Measurements from ENCODE around the gene ABCC1. TPM values are rescaled to one million over a fixed set of nuclear protein-coding genes. Genes with fewer than 3 reads are reported as not detected.

The ABCC1 gene
- total and polyA plus RNA-seq, 2 of the 4 experiments (the other 2 are of a cell fraction), result 39.4 to 66.0 TPM

GRCh38 chr16:16169615-16170014 is 220.2 kb downstream of the ABCC1 start:
- ATAC-seq (ENCODE audit: low read depth) (no peak), DNase-seq (no peak)
- Histone ChIP-seq H3K4me1 (ENCODE audit: control insufficient read depth, insufficient read depth, low read length) (no peaks in the 10 kb centered on the region), H2AFZ (replicated peaks; ENCODE audit: low read length, poor library complexity) (no peak overlapping the region), H3K9me3 (ENCODE audit: control insufficient read depth, insufficient read depth, low read length) (no peaks in the 10 kb centered on the region), H3K9me1 (ENCODE audit: insufficient read depth, low read length) (peaks cover 2% of the 10 kb centered on the region; the same call in 1 of the 2 replicates), H3K4me3 (ENCODE audit: insufficient read depth, low read depth, low read length) (no peak overlapping the region), H3K9ac (ENCODE audit: low read depth, low read length) (no peak overlapping the region), H3K36me3 (ENCODE audit: control insufficient read depth, insufficient read depth, low read length) (peaks cover 2% of the 10 kb centered on the region; the same call in 1 of the 2 replicates), H4K91ac (ENCODE audit: insufficient read depth, low read depth, low read length) (no peak overlapping the region), H3K18ac (ENCODE audit: low read depth, low read length) (no peak overlapping the region), H3K14ac (replicated peaks; ENCODE audit: low read depth, low read length) (no peak overlapping the region), H3K23ac (ENCODE audit: low read depth, low read length) (no peak overlapping the region), H2AK9ac (replicated peaks; ENCODE audit: low read depth, low read length, poor library complexity) (no peak overlapping the region), H4K5ac (ENCODE audit: low read depth, low read length) (no peak overlapping the region), H3K27ac (ENCODE audit: insufficient read depth, low read length) (no peak overlapping the region), H3K4ac (ENCODE audit: low read depth, low read length) (no peak overlapping the region), H3K79me1 (ENCODE audit: low read depth in 1 of 2, low read length in 2 of 2) (no peaks in the 10 kb centered on the region), H3K27me3 (ENCODE audit: control insufficient read depth, insufficient read depth, low read length) (no peaks in the 10 kb centered on the region), H2AK5ac (ENCODE audit: low read depth, low read length) (no peak overlapping the region), H2BK15ac (ENCODE audit: low read depth, low read length) (no peak overlapping the region), H4K8ac (ENCODE audit: low read depth in 2 of 2, low read length in 2 of 2) (no peak overlapping the region), H4K20me1 (ENCODE audit: insufficient read depth, low read length) (no peaks in the 10 kb centered on the region), H3K56ac (ENCODE audit: extremely low read depth, insufficient read depth, low read length) (no peak overlapping the region), H2BK20ac (ENCODE audit: low read depth, low read length) (no peak overlapping the region), H2BK120ac (ENCODE audit: low read depth, low read length) (no peak overlapping the region), H2BK5ac (ENCODE audit: low read depth, low read length, poor library complexity, severe bottlenecking) (no peak overlapping the region), H3K4me2 (ENCODE audit: low read depth, low read length) (no peak overlapping the region)
- dilution Hi-C loops (cut with HindIII; ENCODE audit: low sequenced_read_pairs, unreplicated experiment), result no loop called here
- TF ChIP-seq CEBPB (IDR thresholded peaks at IDR 0.05; ENCODE audit: low read depth, low read length), result no peak
- no peak for TF ChIP-seq NFE2L2 (IDR thresholded peaks at IDR 0.05; ENCODE audit: low read depth, low read length)
- no peak for TF ChIP-seq SMC3 (IDR thresholded peaks at IDR 0.05; ENCODE audit: low read depth, low read length)
- no peak for TF ChIP-seq MXI1 (IDR thresholded peaks at IDR 0.05; ENCODE audit: borderline replicate concordance, low read depth, low read length)
- TF ChIP-seq CTCF (conservative IDR thresholded peaks at IDR 0.05; ENCODE audit: low read depth, low read length), result no peak
- TF ChIP-seq CHD1 (IDR thresholded peaks at IDR 0.05; ENCODE audit: low read depth, low read length), result no peak
- TF ChIP-seq BHLHE40 (IDR thresholded peaks at IDR 0.05; ENCODE audit: low read depth, low read length), result no peak
- TF ChIP-seq RFX5 (IDR thresholded peaks at IDR 0.05; ENCODE audit: low read depth, low read length), result no peak
- no peak for TF ChIP-seq MAFK (IDR thresholded peaks at IDR 0.05; ENCODE audit: low read depth, low read length)
- CTCF ChIA-PET, result interaction anchor here (0.6 kb wide), 1 partner anchor 13 kb away, joined by 4 read pairs; no protein-coding TSS in a partner anchor
- no TSS peak for BruUV-seq (replicated peaks)
- WGBS, 2 experiments (ENCODE audit: extremely low coverage in 2 of 2, insufficient read length in 1 of 2), result no CpG with 5 or more reads among the region's 15 CpGs
- intact Hi-C loops (cut with micrococcal nuclease), result no loop called here
- in situ Hi-C loops (cut with MboI; ENCODE audit: low sequenced_read_pairs), result no loop called here
- POLR2A ChIA-PET (ENCODE audit: unreplicated experiment), result no interaction called here

Data from IMR-90 (cell line).